HG02852 (cell line): ENCODE data around the gene RGMA.
"Not testable (repeated sequence)": the region's sequence is repeated elsewhere in the genome, so short reads cannot be mapped to it uniquely, and the experiment has no call there.

Experiments used
- ATAC-seq: cut with Tn5 transposase; IDR thresholded peaks from one replicate; pipeline ENCODE4 v1.9.1; 2021; ENCODE audit warnings: mild to moderate bottlenecking, moderate library complexity; ENCODE audit not compliant: unreplicated experiment

The RGMA gene

DNA sequence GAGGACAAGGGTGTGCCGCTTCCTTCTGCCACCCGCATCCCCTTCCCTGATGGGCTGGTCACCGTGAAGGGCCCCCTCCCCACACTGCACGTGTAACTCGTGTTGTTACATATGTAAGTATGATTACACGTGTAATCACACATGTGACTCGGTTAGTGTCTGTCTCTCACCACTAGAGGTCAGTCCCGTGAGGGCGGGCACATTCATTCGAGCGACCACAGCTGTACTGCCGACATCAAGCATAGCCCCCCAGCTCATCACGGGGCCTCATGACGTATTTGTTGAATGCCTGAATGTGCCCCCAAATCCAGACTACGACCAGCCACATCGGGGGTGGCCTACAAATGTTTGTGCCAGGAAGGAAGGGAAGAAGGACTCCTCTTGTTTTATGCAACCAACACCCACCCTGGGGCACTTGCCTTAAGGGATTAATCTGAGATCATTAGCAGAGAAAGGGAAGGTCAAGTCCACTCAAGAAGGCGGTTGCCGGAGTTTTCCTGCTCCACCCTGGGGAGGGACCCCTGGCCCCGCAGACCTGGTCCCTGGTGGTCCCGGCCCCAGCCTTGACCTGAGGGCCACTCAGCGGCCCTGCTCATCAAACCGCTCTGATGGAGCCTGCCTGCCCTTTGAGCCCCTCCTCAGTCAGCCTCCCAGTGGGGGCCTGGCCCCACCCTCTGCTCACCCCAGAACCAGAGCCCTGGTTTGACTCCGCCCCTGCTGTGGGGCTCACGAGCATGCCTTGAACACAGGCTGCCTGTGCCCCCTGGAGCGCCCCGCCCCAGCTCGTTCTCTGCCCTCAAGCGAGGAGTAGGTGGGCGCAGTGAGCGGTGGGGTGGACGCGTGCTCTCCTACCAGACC lies 52.8 kb downstream of the RGMA start:
- ATAC-seq: peak; percentile 84

DNA sequence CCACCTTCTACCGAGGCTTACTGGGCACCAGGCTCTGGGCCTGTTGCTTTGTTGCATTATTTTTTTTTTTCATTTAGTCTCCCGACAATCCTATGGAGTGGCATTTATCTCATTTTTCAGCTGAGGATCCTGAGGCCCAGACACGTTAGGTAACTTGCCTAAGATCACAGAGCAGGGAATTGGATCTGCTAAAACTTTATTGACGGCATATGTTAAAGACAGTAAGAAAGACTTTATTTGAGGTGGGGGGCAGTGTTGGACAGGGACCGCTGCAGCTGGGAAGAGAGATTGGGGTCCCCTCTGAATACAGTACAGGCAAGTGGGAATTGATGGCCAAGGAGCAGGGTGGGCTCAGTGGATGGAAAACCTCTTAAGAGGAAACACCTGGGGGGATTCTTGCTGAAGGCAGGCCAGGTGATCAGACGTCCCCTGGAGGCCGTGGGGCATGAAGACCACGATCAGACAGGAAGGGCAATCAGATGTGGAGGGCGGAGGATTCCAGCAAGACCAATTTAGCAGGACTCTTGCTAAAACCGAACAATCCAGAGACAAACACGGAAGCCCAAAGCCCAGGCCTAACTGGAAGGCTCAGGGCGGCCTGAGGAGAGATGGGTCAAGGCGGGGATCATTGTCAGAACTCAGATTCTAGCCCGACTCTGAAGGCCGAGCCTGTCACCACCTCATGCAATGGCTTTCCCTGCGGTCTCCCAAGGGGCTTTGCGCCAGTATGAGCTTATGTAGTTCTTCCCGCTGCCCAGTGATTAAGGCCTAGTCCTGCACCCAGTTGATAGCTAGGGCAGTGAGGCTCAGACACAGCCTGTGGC lies 53.7 kb downstream of the RGMA start:
- ATAC-seq: no peak

DNA sequence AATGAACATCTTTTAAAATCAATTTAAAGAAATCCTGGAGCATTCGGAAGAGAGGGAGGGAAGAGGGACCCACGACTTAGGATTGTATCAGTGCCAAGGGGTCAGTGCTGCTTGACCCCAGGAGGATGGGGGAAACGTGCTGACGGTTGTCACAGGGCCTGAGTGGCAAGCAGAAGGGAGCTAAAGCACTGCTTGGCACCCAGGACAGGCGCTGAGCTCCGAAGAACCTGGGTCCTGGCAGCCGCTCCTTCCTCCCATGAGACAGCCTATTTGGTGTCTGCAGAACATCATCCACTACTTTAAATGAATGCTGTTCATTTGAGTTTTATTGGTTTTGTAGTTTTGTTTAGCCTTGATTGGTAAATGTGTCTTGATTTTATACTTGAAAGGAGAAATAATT lies 54.5 kb downstream of the RGMA start:
- ATAC-seq: no peak

DNA sequence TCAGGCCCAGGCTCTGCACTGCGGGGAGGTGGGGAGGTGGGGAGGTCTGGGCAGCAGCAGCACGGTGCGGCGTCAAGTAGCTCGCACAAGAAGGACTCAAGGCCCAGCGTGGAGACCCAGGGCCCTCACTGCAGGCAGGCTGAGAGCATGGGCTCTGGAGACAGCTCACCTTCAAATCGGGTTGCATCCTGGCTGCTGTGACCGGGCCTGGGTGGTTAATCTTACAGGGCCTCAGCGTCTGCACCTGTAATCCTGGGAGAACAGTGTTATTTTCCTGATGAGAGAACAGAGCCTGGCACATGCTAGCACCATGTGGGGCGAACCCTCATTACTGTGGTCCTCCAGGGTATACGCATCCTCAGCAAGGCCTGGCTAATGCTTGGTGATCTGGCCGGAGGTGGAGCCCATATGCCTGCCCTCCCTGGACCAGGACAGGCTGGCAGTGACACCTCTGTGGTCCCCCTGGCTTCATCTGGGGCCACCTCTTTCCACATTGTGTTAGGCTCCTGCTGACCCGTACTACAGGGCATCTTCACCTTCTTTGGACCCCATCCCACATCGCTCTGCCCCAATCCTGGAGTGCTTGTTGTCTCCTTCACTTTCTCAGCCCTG lies 55.5 kb downstream of the RGMA start:
- no peak for ATAC-seq

DNA sequence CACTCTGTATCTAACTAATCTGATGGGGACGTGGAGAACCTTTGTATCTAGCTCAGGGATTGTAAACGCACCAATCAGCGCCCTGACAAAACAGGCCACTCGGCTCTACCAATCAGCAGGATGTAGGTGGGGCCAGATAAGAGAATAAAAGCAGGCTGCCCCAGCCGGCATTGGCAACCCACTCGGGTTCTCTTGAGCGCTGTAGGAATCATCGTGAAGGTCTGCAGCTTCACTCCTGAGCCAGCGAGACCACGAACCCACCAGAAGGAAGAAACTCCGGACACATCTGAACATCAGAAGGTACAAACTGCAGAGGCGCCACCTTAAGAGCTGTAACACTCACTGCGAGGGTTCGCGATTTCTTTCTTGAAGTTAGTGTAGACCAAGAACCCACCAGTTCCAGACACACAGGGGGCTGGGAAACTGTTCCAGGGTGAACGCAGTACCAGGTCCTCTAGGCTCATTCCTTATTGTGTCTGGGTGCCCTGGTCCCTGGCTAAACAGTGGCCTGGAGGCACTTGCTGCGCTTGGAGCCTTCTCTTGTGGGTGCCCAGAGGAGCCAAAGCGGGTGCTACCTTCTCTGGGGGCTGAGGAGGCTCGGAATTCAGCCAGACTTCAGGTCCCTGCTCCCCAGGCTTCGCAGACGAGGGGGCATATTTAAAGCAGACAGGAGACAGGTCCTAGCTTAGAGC lies 56.4 kb downstream of the RGMA start:
- not testable (repeated sequence) for ATAC-seq

DNA sequence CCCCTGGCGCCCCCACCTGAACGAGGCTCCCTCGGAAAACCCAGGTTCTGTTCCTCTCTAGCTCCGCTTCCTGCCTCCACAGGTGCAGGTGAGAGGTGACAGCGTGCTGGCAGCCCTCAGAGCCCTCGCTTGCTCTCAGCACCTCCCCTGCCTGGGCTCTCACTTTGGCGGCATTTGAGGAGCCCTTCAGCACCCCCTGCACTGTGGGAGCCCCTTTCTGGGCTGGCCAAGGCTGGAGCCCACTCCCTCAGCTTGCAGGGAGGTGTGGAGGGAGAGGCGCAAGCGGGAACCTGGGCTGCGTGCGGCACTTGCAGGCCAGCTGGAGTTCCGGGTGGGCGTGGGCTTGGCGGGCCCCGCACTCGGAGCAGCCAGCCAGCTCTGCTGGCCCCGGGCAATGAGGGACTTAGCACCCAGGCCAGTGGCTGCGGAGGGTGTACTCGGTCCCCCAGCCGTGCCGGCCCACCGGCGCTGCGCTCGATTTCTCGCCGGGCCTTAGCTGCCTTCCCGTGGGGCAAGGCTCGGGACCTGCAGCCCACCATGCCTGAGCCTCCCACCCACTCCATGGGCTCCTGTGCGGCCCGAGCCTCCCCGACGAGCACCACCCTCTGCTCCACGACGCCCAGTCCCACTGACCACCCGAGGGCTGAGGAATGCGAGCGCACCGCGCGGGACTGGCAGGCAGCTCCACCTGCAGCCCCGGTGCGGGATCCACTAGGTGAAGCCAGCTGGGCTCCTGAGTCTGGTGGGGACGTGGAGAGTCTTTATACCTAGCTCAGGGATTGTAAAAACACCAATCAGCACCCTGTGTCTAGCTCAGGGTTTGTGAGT lies 57.2 kb downstream of the RGMA start:
- ATAC-seq: not testable (repeated sequence)

DNA sequence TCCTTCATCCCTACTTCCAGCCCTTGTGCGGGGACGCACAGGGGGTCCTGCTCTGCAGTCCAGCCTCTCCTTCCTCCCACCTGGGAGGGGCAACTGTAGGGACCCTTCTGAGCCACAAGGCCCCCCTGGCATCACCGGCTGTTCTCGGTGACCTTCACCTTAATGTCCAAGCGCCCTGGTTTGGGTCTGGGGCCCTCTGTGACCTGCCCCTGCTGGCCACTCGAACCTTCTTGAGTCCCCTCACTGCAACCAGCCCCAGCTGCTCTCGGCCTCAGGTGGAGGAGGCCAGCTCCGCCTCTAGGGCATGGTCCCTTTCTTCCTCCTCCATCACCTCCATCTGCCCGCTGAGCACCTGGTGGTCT lies 57.9 kb downstream of the RGMA start:
- no peak for ATAC-seq

DNA sequence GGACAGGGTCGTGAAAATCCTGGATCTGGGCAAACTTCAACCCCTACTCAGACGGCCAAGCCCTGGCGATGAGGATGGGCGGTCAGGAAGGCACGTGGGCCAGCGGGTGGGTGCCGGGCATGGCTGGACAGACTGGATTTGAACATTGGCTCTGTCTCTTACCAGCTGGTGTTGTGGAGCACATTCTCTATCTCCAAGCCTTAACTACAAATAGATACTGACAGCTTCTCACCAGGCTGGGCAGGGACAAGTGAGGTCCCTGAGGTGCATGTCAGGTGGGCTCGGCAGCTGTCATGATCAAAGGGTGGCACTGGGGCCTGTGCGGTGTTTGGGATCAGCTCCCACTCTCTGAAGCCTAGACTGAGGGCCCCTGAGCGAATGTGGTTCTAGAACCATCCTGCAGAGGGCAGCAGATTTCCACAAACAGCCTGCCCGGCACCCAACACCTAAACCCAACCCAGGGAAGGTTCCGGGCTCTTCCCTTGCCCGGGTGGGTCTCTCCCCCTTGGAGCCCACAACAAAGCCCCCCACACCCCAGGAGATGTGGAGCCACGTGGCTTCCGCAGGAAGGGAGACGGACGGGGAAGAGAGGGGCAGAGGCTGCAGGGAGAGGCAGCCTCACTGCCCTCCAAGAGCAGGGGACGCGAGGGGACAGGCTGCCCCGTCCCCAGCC lies 58.4 kb downstream of the RGMA start:
- ATAC-seq: peak; percentile 75

DNA sequence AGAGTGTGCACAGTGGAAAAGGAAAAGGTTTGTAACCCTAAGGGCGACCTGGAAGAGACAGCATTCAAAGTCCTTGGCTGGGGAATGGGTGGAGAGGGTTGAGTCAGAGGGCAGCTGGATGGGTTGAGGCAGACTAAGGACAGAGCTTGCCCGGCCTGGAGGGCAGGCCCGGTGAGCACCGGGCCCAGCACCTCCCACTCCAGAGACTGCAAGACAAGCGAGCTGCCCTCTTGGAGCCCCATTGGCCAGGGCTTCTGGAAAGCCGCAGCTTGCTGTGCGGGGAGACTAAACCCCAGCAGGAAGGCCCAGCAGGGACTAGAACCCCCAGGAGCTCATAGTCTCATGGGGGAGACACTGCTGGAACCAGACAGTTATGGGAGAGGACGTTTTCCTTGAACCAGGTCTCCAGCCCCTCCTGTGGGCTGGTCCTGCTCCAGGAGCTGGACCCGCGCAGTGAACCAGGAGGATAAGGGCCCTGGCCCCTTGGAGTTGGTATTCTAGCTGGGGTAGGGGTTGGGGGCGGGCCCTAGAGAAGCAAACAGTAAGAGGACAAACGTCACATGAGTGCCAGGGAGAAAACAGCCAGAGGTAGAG lies 59.1 kb downstream of the RGMA start:
- no peak for ATAC-seq

DNA sequence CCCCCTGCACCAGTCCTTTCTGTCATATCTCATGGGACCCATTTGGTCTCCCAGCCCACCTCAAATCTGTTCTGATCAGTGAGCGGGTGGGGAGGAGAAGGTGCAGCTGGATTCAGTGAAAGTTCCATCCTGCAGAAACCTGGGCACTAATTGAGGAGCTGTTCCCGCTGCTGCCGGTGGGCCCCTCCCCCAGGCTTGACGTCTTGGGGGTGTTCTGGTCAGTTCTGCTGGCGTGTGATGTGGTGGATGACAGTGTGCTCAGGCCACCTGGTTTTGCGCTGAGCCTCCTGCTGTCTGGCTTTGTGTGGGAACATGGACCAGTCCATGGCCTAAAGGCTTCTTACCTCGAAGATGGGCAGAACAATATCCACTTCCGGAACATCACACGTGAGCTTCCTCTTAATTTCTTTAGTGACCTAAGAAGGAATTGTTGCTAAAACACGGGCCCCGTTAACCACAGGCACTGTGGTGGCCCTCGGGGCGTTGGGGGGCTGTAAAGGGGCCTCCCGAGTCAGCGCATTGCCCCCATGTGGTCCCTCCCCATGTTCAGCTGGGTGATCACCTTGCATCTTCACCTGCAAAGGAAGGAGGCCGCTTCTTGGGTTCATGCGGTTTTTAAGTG lies 59.7 kb downstream of the RGMA start:
- ATAC-seq: no peak

DNA sequence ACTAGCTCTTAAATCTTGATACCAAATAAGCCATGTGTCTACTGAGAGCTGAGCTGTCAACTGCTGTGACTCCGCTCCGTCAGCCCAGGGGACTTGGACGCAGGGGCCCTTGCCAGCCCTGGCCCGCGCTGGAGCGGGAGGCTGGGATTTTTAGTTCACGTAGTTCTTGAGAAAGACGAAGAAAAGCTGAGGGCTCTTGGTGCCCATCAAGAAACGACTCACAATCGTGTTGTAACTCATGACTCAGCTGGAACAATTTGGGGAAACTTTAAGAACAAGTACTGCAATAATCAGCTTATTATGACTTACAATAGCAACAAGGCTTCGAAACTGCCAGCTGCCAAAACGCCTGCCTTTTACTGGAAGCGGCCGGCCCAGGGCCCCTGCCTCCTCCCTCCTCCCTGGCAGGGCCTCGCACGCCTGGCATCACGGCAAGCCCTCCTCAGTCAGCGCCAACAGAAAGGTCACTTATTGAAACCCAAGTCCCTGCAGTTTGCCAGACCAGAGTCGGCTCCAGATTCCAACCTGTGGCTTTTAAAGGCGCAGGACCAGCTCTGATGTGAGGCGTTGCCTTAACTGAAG lies 60.3 kb downstream of the RGMA start:
- no peak for ATAC-seq

DNA sequence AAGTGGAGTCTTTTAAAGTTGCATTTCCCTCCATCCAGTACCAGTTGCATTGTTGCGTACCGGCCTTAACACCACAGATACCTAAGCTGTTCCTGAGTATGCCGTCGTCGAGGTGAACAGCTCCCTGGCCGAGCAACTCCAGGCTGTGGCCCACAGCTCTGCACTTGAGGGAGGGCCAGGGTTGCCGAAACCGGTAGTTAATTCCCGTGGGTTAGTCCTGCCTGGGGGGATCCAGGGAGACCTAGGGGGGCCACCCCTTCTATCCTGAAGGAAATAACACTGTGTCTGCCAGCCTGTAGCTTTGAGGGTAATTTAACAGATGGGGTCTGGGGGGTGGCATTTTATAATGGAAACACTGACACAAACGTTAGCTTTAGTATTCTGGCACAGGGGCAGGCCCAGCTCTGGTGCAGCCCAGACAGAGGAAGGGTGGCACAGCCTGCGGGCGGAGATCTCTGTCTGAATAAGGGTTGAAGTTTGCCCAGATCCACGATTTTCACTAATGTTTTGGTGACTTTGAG lies 60.8 kb downstream of the RGMA start:
- ATAC-seq: no peak

DNA sequence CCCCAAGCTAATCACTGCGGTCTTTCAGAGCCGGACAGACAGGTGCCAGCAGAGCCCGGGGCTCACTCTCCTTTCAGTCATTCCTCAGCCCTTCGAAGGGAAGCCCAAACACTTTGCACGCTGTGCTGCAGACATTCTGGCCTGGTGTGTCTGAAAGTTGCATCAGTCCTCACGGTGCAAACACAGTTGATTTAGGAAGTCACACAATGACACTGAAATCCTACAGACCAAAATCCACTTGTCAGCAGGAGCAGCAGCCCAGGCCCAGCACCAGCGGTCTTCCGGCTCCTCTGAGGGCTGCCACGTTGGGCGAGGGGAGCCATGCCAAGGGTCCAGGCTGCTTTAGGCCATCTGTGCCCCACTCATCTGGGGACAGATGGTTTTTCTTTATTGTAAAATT lies 61.6 kb downstream of the RGMA start:
- no peak for ATAC-seq

DNA sequence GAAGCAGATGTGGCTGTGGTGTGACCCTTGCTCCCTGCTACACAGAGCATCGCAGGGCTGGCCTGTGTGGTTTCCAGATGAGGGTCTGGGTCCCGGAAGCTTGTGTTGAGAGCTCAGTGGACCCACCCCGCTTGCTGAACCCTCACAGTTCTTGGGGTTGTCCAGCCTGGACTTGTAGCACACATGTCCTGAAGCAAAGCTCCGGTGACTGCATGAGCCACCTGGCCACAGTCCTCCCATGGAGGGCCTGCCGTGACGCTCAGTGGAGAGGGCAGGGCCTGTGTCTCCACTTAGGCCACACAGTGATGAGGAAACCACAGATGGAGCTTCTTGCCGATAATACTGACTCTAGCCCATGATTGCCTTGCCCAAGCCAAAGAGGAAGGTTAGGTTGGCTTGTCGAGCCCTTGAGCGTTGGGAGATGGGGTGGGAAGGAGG lies 62.6 kb downstream of the RGMA start:
- no peak for ATAC-seq

DNA sequence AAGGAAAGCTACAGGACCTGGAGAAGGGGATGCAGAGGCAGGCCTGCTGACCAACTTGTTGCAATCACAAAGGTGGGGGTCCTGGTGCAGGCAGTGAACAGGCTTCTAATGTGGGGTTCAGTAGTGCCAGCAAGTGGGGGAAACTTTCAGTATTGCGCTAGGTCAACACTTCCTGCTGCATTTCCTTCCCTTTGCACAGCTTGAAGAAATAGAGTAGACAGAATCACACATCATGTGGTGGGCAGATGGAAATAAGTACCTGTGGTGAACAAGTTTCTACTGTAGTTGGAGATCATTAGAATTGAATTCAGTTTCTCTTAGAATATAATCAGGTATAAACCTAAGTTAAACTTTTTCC lies 63.4 kb downstream of the RGMA start:
- no peak for ATAC-seq

DNA sequence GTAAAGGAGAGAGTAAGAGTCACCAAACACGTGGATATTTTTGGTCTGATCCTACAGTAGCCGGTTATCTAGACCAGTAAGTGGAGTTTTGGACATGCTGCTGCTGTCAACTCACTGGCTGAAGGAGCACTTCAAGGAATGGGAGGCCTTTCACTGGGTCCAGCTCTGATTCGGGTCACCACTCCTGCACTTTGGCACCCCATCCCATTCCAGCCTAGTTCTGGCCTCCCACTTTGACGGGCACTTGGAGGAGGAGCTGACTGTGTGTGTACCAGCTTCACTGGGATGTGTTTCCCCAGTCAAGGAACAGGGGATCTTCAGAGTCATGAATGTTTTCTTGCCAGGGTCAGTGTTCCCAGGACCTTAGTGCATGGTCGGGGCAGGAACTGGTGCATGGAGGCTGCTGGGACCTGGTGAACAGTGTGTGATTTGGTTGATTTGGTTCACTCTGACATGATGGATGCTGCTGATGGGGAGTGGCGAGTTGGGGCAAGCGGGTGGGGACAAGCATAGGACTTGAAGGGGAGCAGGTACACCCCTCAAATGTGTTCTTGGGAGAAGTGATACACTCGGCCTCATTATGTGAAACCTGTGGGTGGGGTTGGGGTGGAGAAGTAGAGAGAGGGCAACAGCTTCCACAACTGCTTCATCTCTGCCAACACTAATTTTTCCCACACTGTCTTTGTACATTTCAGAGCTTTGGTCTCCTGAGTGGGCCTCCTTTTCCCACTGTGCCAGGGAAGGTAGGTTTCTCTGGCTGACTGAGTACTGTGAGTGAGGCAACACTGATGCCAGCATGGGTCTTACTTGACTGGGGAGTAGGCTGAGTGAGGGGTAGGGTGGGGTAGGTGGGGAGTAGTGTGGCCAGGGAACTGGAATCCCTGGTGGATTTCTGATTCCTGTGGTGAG lies 64.0 kb downstream of the RGMA start:
- ATAC-seq: no peak

DNA sequence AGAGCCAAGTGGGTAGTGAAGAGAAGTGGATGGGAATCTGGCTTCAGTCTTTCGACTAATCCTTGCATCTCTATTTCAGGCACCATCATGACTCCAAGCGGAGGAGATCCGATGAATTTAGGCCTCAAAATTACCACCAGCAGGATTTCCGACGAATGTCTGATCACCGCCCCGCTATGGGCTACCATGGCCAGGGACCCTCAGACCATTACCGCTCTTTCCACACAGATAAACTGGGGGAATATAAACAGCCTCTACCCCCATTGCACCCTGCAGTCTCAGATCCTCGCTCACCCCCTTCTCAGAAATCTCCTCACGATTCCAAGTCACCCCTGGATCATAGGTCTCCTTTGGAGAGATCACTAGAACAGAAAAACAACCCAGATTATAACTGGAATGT lies 64.7 kb downstream of the RGMA start:
- ATAC-seq: no peak
